ENCODE measurements around the gene LGALS9. TPM values are rescaled to one million over a fixed set of nuclear protein-coding genes. Genes with fewer than 3 reads are reported as not detected.

LGALS9 gene
- total and polyA plus RNA-seq, 2 donors (not counting 1 experiment from before 2014, with no cell fraction given) = 65.9 to 197 TPM

DNA sequence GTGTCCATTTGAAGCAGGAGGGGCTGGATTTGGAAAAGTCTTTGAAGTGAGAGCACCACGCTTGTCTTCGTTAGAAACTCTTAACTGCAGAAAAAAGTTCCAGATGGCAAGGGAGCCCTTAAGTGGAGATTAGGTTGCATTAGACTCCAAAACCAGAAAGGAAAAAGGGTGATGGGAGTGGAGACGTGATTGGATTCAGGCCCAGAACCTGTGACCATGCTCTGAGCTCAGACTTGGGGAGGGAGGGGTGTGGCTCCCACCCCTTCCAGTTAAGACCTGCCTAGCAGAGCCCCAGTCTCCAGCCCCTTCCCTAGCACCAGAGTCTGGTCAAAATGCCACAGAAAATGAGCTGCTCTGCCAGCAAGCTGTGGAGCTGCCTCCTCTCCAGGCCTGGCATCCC lies 6.4 kb upstream of the LGALS9 start:
- WGBS (ENCODE audit: insufficient coverage) = 100% methylated on average over 2 of the region's 3 CpGs
- ChIA-PET POLR2A (no interaction called here), CTCF (interaction anchor here (1.3 kb wide), 1 partner anchor 387 kb away, joined by 3 read pairs; no protein-coding TSS in a partner anchor)
- Mint-ChIP-seq H3K27me3 (no peaks in the 10 kb centered on the region), H3K27ac (no peak overlapping the region), H3K4me1 (peaks cover 15% of the 10 kb centered on the region), H3K9me3 (ENCODE audit: insufficient read depth) (peaks cover 2% of the 10 kb centered on the region), H3K4me3 (no peak overlapping the region)
- Histone ChIP-seq H3K27ac (ENCODE audit: low read length in 2 of 2) (no peak overlapping the region), H3K4me3 (ENCODE audit: control extremely low read depth in 1 of 5, extremely low read depth in 1 of 5, insufficient read depth in 1 of 5, low read depth in 2 of 5, low read length in 4 of 5) (no peak overlapping the region), H3K4me1 (ENCODE audit: control insufficient read depth in 2 of 2, insufficient read depth in 2 of 2, low read length in 2 of 2) (peaks cover 12 to 26% of the 10 kb centered on the region in 2 donors), H3K79me2 (ENCODE audit: control insufficient read depth, insufficient read depth, low read length) (no peaks in the 10 kb centered on the region), H3K27me3 (replicated peaks in 1 of 4; ENCODE audit: control extremely low read depth in 1 of 4, control insufficient read depth in 3 of 4, insufficient read depth in 4 of 4, low read length in 3 of 4) (no peaks in the 10 kb centered on the region), H3K9me3 (ENCODE audit: control extremely low read depth in 1 of 3, control insufficient read depth in 2 of 3, insufficient read depth in 1 of 3, low read length in 2 of 3) (no peaks in the 10 kb centered on the region), H3K36me3 (replicated peaks in 1 of 2; ENCODE audit: control extremely low read depth in 1 of 2, control insufficient read depth in 1 of 2, extremely low read depth in 1 of 2, insufficient read depth in 2 of 2, low read length in 1 of 2) (peaks cover 0 to 22% of the 10 kb centered on the region in 2 experiments), H3K4me2 (replicated peaks; ENCODE audit: low read depth, low read length, poor library complexity, severe bottlenecking) (no peak overlapping the region), H3K9ac (ENCODE audit: low read length) (no peak overlapping the region), H2AFZ (ENCODE audit: insufficient read depth, low read depth, low read length, poor library complexity, severe bottlenecking) (no peak overlapping the region), H4K20me1 (ENCODE audit: control insufficient read depth, insufficient read depth, low read length, poor library complexity, severe bottlenecking) (no peaks in the 10 kb centered on the region)
- TF ChIP-seq EZH2 (IDR thresholded peaks at IDR 0.05; ENCODE audit: borderline replicate concordance, insufficient read depth, low read depth, low read length, poor library complexity, severe bottlenecking) = no peak
- TF ChIP-seq, protein P1, sequence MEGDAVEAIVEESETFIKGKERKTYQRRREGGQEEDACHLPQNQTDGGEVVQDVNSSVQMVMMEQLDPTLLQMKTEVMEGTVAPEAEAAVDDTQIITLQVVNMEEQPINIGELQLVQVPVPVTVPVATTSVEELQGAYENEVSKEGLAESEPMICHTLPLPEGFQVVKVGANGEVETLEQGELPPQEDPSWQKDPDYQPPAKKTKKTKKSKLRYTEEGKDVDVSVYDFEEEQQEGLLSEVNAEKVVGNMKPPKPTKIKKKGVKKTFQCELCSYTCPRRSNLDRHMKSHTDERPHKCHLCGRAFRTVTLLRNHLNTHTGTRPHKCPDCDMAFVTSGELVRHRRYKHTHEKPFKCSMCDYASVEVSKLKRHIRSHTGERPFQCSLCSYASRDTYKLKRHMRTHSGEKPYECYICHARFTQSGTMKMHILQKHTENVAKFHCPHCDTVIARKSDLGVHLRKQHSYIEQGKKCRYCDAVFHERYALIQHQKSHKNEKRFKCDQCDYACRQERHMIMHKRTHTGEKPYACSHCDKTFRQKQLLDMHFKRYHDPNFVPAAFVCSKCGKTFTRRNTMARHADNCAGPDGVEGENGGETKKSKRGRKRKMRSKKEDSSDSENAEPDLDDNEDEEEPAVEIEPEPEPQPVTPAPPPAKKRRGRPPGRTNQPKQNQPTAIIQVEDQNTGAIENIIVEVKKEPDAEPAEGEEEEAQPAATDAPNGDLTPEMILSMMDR (IDR thresholded peaks at IDR 0.05) = no peak
- intact Hi-C loops (cut with micrococcal nuclease) = no loop called here
- no peak for ATAC-seq (ENCODE audit: low read depth)
- no peak for DNase-seq

DNA sequence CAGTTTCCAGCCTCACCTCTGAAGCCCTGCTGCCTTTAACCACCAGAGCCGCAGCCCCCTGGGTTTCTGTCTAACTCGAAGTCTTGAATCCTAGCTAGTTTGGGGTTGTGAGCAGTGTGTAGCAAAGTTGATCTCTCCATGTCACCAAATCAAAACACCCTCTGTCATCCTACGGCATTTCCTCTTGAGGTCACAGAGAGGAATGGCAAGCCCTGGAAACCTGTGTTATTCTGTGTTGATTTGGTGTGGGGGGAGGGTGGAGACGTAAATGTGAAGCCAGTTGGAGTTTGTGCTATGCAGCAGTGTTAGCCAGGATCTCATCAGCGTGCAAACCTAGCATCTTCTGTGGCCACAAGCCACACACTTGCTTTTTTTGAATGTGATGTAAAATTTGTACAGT lies 5.1 kb upstream of the LGALS9 start:
- Mint-ChIP-seq H3K27me3 (no peaks in the 10 kb centered on the region), H3K27ac (no peak overlapping the region), H3K9me3 (ENCODE audit: insufficient read depth) (peaks cover 2% of the 10 kb centered on the region), H3K4me1 (peaks cover 18% of the 10 kb centered on the region), H3K4me3 (no peak overlapping the region)
- no peak for ATAC-seq (ENCODE audit: low read depth)
- Histone ChIP-seq H3K9me3 (ENCODE audit: control extremely low read depth in 1 of 3, control insufficient read depth in 2 of 3, insufficient read depth in 1 of 3, low read length in 2 of 3) (no peaks in the 10 kb centered on the region), H3K9ac (ENCODE audit: low read length) (no peak overlapping the region), H3K27ac (ENCODE audit: low read length in 2 of 2) (no peak overlapping the region), H4K20me1 (ENCODE audit: control insufficient read depth, insufficient read depth, low read length, poor library complexity, severe bottlenecking) (no peaks in the 10 kb centered on the region), H3K79me2 (ENCODE audit: control insufficient read depth, insufficient read depth, low read length) (peaks cover 3% of the 10 kb centered on the region), H2AFZ (ENCODE audit: insufficient read depth, low read depth, low read length, poor library complexity, severe bottlenecking) (no peak overlapping the region), H3K27me3 (replicated peaks in 1 of 4; ENCODE audit: control extremely low read depth in 1 of 4, control insufficient read depth in 3 of 4, insufficient read depth in 4 of 4, low read length in 3 of 4) (no peaks in the 10 kb centered on the region), H3K4me3 (ENCODE audit: control extremely low read depth in 1 of 5, extremely low read depth in 1 of 5, insufficient read depth in 1 of 5, low read depth in 2 of 5, low read length in 4 of 5) (no peak overlapping the region), H3K36me3 (replicated peaks in 1 of 2; ENCODE audit: control extremely low read depth in 1 of 2, control insufficient read depth in 1 of 2, extremely low read depth in 1 of 2, insufficient read depth in 2 of 2, low read length in 1 of 2) (peaks cover 0 to 22% of the 10 kb centered on the region in 2 experiments), H3K4me1 (ENCODE audit: control insufficient read depth in 2 of 2, insufficient read depth in 2 of 2, low read length in 2 of 2) (peaks cover 15 to 30% of the 10 kb centered on the region in 2 donors), H3K4me2 (replicated peaks; ENCODE audit: low read depth, low read length, poor library complexity, severe bottlenecking) (no peak overlapping the region)
- intact Hi-C loops (cut with micrococcal nuclease) = no loop called here
- ChIA-PET POLR2A (interaction anchor here (0.6 kb wide), 1 partner anchor 26 kb away, joined by 5 read pairs; no protein-coding TSS in a partner anchor), CTCF (interaction anchor here (1.3 to 1.5 kb wide), 2 partner anchors 14 to 389 kb away, joined by 3 to 4 read pairs; no protein-coding TSS in a partner anchor)
- TF ChIP-seq, protein P1 (IDR thresholded peaks at IDR 0.05) = no peak
- no peak for TF ChIP-seq EZH2 (IDR thresholded peaks at IDR 0.05; ENCODE audit: borderline replicate concordance, insufficient read depth, low read depth, low read length, poor library complexity, severe bottlenecking)
- 100% methylated on average over 1 of the region's 5 CpGs for WGBS (ENCODE audit: insufficient coverage)
- no peak for DNase-seq
